ENCODE results near the gene RGS10.
"Not testable (repeated sequence)": the region's sequence is repeated elsewhere in the genome, so short reads cannot be mapped to it uniquely, and the experiment has no call there.

Gene RGS10

GRCh38 chr10:119531067-119531466 lies 11.5 kb downstream of the RGS10 start:
- Histone ChIP-seq H3K27ac (ENCODE audit: low read depth in 2 of 2, low read length in 2 of 2) (no peak overlapping the region), H3K4me1 (ENCODE audit: control insufficient read depth in 2 of 2, insufficient read depth in 2 of 2, low read length in 2 of 2) (peaks cover 7 to 10% of the 10 kb centered on the region in 2 donors), H3K9ac (ENCODE audit: low read depth in 1 of 2, low read length in 2 of 2) (no peak overlapping the region), H3K4me3 (ENCODE audit: low read length in 2 of 2) (no peak overlapping the region), H3K27me3 (ENCODE audit: control insufficient read depth in 2 of 2, insufficient read depth in 2 of 2, low read length in 2 of 2) (no peaks in the 10 kb centered on the region), H3K36me3 (ENCODE audit: control insufficient read depth in 2 of 2, insufficient read depth in 2 of 2, low read length in 2 of 2) (peaks cover 0 to 3% of the 10 kb centered on the region in 2 donors), H3K9me3 (ENCODE audit: control insufficient read depth in 2 of 2, low read length in 2 of 2) (no peaks in the 10 kb centered on the region)

DNA sequence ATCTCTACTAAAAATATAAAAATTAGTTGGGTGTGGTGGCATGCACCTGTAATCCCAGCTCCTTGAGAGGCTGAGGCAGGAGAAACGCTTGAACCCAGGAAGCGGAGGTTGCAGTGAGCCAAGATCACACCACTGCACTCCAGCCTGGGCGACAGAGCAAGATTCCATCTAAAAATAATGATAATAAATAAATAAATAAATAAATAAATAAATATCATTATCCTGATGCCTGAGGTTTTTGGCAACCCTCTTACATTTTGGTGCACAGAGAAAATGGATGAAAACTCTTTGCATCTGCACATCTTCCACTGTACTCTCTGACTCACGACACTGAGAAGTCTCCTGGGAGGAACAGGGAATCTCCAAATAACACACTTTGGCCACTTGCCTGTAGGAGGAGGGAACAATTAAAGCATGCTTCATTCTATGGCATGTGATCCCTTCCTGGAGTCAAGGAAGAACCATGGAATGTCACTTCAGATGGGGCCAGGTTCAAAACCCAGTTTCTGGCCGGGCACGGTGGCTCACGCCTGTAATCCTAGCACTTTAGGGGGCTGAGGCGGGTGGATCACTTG lies 13.8 kb downstream of the RGS10 start:
- not testable (repeated sequence) for H3K4me1 ChIP-seq (ENCODE audit: control insufficient read depth in 2 of 2, insufficient read depth in 2 of 2, low read length in 2 of 2); H3K9me3 ChIP-seq (ENCODE audit: control insufficient read depth in 2 of 2, low read length in 2 of 2); H3K27me3 ChIP-seq (ENCODE audit: control insufficient read depth in 2 of 2, insufficient read depth in 2 of 2, low read length in 2 of 2); H3K4me3 ChIP-seq (ENCODE audit: low read length in 2 of 2); H3K9ac ChIP-seq (ENCODE audit: low read depth in 1 of 2, low read length in 2 of 2); H3K36me3 ChIP-seq (ENCODE audit: control insufficient read depth in 2 of 2, insufficient read depth in 2 of 2, low read length in 2 of 2); H3K27ac ChIP-seq (ENCODE audit: low read depth in 2 of 2, low read length in 2 of 2)

GRCh38 chr10:119526621-119527592 lies 15.6 kb downstream of the RGS10 start:
- Histone ChIP-seq H3K4me1 (ENCODE audit: control insufficient read depth in 2 of 2, insufficient read depth in 2 of 2, low read length in 2 of 2) (peaks cover 3 to 8% of the 10 kb centered on the region in 2 donors), H3K27ac (ENCODE audit: low read depth in 2 of 2, low read length in 2 of 2) (no peak overlapping the region), H3K9me3 (ENCODE audit: control insufficient read depth in 2 of 2, low read length in 2 of 2) (no peaks in the 10 kb centered on the region), H3K27me3 (ENCODE audit: control insufficient read depth in 2 of 2, insufficient read depth in 2 of 2, low read length in 2 of 2) (no peaks in the 10 kb centered on the region), H3K36me3 (ENCODE audit: control insufficient read depth in 2 of 2, insufficient read depth in 2 of 2, low read length in 2 of 2) (peaks cover 0 to 14% of the 10 kb centered on the region in 2 donors), H3K9ac (ENCODE audit: low read depth in 1 of 2, low read length in 2 of 2) (no peak overlapping the region), H3K4me3 (ENCODE audit: low read length in 2 of 2) (no peak overlapping the region)

DNA sequence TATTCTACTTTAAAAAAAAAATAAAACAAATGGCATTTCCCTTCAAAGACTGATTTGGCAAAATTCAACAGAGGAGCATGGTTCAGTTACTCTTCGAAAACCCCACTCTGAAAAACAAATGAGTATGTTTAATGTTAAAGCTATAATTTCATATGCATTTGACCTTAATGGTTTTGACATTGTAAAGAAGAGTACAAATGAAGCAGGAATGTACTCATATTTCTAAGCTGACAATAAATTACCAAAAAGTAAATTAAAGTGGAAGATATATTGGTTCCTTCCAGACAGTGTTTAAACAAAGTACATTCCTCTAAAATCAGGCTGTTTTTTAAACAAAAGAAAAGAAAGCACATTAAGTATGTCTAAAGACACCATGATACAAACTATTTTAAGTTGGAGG lies 16.4 kb downstream of the RGS10 start:
- peaks cover 0 to 15% of the 10 kb centered on the region in 2 donors for H3K36me3 ChIP-seq (ENCODE audit: control insufficient read depth in 2 of 2, insufficient read depth in 2 of 2, low read length in 2 of 2)
- H3K27ac ChIP-seq (ENCODE audit: low read depth in 2 of 2, low read length in 2 of 2) = no peak overlapping the region
- H3K4me1 ChIP-seq (ENCODE audit: control insufficient read depth in 2 of 2, insufficient read depth in 2 of 2, low read length in 2 of 2) = peaks cover 0 to 7% of the 10 kb centered on the region in 2 donors
- H3K9me3 ChIP-seq (ENCODE audit: control insufficient read depth in 2 of 2, low read length in 2 of 2) = no peaks in the 10 kb centered on the region
- no peaks in the 10 kb centered on the region for H3K27me3 ChIP-seq (ENCODE audit: control insufficient read depth in 2 of 2, insufficient read depth in 2 of 2, low read length in 2 of 2)
- H3K9ac ChIP-seq (ENCODE audit: low read depth in 1 of 2, low read length in 2 of 2) = no peak overlapping the region
- no peak overlapping the region for H3K4me3 ChIP-seq (ENCODE audit: low read length in 2 of 2)

GRCh38 chr10:119525116-119525515 lies 17.4 kb downstream of the RGS10 start:
- Histone ChIP-seq H3K27me3 (ENCODE audit: control insufficient read depth in 2 of 2, insufficient read depth in 2 of 2, low read length in 2 of 2) (no peaks in the 10 kb centered on the region), H3K9me3 (ENCODE audit: control insufficient read depth in 2 of 2, low read length in 2 of 2) (no peaks in the 10 kb centered on the region), H3K4me1 (ENCODE audit: control insufficient read depth in 2 of 2, insufficient read depth in 2 of 2, low read length in 2 of 2) (no peaks in the 10 kb centered on the region), H3K9ac (ENCODE audit: low read depth in 1 of 2, low read length in 2 of 2) (no peak overlapping the region), H3K27ac (ENCODE audit: low read depth in 2 of 2, low read length in 2 of 2) (no peak overlapping the region), H3K36me3 (ENCODE audit: control insufficient read depth in 2 of 2, insufficient read depth in 2 of 2, low read length in 2 of 2) (peaks cover 0 to 15% of the 10 kb centered on the region in 2 donors), H3K4me3 (ENCODE audit: low read length in 2 of 2) (no peak overlapping the region)

DNA sequence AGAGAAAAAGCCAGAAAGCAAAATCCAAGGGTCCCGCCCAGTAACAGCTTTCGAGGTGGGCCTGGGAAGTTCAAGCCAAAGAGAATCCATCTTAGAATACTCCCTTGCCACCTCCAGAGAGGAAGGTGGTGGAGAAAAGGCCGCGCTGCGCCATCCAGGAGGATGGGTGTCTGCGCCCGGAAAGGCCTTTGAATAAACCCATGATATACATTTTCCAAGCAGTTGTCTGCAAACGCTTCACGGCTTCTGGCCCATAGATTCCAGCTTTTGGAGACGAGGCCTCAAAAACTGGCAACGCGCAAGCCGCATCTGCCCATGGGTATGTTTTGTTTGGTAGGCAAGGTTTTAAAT lies 17.8 kb downstream of the RGS10 start:
- H3K27me3 ChIP-seq (ENCODE audit: control insufficient read depth in 2 of 2, insufficient read depth in 2 of 2, low read length in 2 of 2) = no peaks in the 10 kb centered on the region
- no peak overlapping the region for H3K27ac ChIP-seq (ENCODE audit: low read depth in 2 of 2, low read length in 2 of 2)
- H3K36me3 ChIP-seq (ENCODE audit: control insufficient read depth in 2 of 2, insufficient read depth in 2 of 2, low read length in 2 of 2) = peaks cover 0 to 15% of the 10 kb centered on the region in 2 donors
- H3K9me3 ChIP-seq (ENCODE audit: control insufficient read depth in 2 of 2, low read length in 2 of 2) = no peaks in the 10 kb centered on the region
- no peak overlapping the region for H3K9ac ChIP-seq (ENCODE audit: low read depth in 1 of 2, low read length in 2 of 2)
- H3K4me1 ChIP-seq (ENCODE audit: control insufficient read depth in 2 of 2, insufficient read depth in 2 of 2, low read length in 2 of 2) = no peaks in the 10 kb centered on the region
- H3K4me3 ChIP-seq (ENCODE audit: low read length in 2 of 2) = no peak overlapping the region

DNA sequence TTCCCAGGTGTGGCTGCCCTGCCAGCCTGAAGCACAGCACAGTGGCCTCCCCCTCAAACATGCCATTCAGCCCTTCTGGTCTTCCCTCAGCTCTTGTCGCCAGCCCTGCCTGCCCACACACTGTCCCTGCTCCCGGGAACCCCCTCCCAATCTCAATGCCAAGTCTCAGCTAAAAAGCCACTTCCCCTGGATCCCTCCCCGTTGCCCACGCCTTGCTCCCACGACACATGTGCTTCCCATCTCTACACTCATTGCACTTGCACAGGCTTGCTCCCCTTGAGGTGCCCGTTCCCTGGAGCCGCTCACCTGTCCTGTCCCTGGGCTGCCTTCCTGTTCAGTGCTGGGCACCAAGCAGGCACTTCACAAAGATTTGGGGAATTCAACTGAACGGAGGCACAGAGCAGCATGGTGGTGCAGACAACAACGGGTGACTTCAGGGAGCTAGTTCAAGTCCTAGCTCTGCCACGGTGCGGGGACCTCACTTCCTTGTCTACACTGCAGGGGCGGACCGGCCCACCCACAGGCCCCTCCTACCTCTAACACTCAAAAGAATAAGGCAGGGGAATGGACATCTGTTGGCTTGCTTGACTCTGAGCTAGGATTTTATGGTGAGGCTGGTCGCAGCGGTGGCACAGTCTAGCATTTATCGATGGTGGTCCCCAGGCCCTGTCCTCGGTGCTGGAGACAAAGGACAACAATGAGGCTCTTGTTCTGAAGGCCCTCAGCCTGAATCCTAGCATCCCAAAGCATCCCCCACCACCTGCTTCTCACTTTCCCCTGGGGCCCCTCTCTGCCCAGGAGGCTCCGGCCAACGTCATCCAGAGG lies 18.4 kb downstream of the RGS10 start:
- peaks cover 0 to 15% of the 10 kb centered on the region in 2 donors for H3K36me3 ChIP-seq (ENCODE audit: control insufficient read depth in 2 of 2, insufficient read depth in 2 of 2, low read length in 2 of 2)
- H3K9ac ChIP-seq (ENCODE audit: low read depth in 1 of 2, low read length in 2 of 2) = no peak overlapping the region
- H3K4me1 ChIP-seq (ENCODE audit: control insufficient read depth in 2 of 2, insufficient read depth in 2 of 2, low read length in 2 of 2) = no peaks in the 10 kb centered on the region
- H3K27ac ChIP-seq (ENCODE audit: low read depth in 2 of 2, low read length in 2 of 2) = no peak overlapping the region
- H3K9me3 ChIP-seq (ENCODE audit: control insufficient read depth in 2 of 2, low read length in 2 of 2) = no peaks in the 10 kb centered on the region
- H3K27me3 ChIP-seq (ENCODE audit: control insufficient read depth in 2 of 2, insufficient read depth in 2 of 2, low read length in 2 of 2) = no peaks in the 10 kb centered on the region
- H3K4me3 ChIP-seq (ENCODE audit: low read length in 2 of 2) = no peak overlapping the region

DNA sequence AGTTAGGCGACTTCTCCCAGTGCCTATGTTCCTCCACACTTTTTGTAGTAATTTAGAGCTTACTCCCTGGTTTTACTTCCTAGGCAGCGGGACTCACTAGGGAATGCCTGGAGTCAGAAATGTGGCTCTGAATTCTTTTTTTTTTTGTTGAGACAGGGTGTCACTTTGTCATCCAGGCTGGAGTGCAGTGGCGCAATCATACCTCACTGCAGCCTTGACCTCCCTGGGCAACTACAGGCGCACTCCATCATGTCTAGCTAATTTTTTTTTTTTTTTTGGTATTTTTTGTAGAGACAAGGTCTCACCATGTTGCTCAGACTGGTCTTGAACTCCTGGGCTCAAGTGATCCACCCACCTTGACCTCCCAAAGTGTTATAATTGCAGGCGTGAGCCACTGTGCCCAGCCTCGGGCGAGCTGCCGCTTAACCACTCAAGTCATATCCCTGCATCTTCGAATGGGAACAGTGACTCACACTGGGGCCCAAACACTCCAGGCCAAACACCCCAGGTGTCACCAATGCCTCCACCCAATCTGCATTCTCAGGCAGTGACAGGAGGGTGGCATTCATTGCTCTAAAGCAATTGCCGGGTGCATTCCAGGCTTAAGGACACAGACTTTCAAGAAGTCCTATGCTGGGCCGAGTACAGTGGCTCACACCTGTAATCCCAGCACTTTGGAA lies 19.6 kb downstream of the RGS10 start:
- H3K27ac ChIP-seq (ENCODE audit: low read depth in 2 of 2, low read length in 2 of 2) = no peak overlapping the region
- no peak overlapping the region for H3K9ac ChIP-seq (ENCODE audit: low read depth in 1 of 2, low read length in 2 of 2)
- peaks cover 0 to 15% of the 10 kb centered on the region in 2 donors for H3K36me3 ChIP-seq (ENCODE audit: control insufficient read depth in 2 of 2, insufficient read depth in 2 of 2, low read length in 2 of 2)
- H3K4me1 ChIP-seq (ENCODE audit: control insufficient read depth in 2 of 2, insufficient read depth in 2 of 2, low read length in 2 of 2) = peaks cover 5 to 6% of the 10 kb centered on the region in 2 donors
- no peaks in the 10 kb centered on the region for H3K27me3 ChIP-seq (ENCODE audit: control insufficient read depth in 2 of 2, insufficient read depth in 2 of 2, low read length in 2 of 2)
- no peaks in the 10 kb centered on the region for H3K9me3 ChIP-seq (ENCODE audit: control insufficient read depth in 2 of 2, low read length in 2 of 2)
- no peak overlapping the region for H3K4me3 ChIP-seq (ENCODE audit: low read length in 2 of 2)

DNA sequence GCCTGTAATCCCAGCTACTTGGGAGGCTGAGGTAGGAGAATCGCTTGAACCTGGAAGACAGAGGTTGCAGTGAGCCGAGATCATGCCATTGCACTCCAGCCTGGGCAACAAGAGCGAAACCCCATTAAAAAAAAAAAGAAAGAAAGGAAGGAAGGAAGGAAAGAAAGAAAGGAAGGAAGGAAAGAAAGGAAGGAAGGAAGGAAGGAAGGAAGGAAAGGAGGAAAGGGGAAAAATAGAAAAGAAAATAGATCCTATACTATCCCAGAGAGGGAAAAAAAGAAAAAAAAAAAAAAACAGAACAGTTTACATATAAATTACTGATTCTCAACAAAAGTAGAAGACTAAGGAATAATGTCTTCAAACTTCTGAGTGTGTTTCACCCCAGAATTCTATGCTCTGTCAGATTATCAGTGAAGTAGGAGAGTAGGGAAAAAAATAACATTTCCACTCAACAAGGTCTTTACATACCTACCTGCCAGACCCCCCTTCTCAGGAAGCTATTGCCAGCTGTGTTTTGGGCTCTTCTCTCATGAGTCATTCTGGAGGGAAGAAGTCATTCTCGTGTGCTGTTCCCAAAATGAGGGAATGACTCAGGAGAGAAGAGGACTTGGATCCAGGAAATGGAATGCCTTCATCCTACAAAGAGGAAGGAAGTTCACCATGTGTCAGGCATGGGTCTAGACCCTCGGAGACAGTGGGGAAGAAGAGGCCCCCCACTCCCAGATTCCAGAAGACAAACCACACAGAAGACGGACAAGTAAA lies 20.9 kb downstream of the RGS10 start:
- Histone ChIP-seq H3K27me3 (ENCODE audit: control insufficient read depth in 2 of 2, insufficient read depth in 2 of 2, low read length in 2 of 2) (no peaks in the 10 kb centered on the region), H3K27ac (ENCODE audit: low read depth in 2 of 2, low read length in 2 of 2) (no peak overlapping the region), H3K9ac (ENCODE audit: low read depth in 1 of 2, low read length in 2 of 2) (no peak overlapping the region), H3K4me3 (ENCODE audit: low read length in 2 of 2) (no peak overlapping the region), H3K9me3 (ENCODE audit: control insufficient read depth in 2 of 2, low read length in 2 of 2) (no peaks in the 10 kb centered on the region), H3K4me1 (ENCODE audit: control insufficient read depth in 2 of 2, insufficient read depth in 2 of 2, low read length in 2 of 2) (peaks cover 13% of the 10 kb centered on the region in 2 donors), H3K36me3 (ENCODE audit: control insufficient read depth in 2 of 2, insufficient read depth in 2 of 2, low read length in 2 of 2) (peaks cover 0 to 15% of the 10 kb centered on the region in 2 donors)

All from mucosa of rectum (tissue), 2 donors.